HEK293 (cell line): ENCODE measurements around the gene WDFY3.

Source experiments
- BCL11B ChIP-seq: fragments of 450-650 bp; formaldehyde crosslinking; IDR thresholded peaks from 2 replicates; pipeline ENCODE4 v1.5.1; 2016; ENCODE audit warnings: low read depth, missing biosample characterization, missing genetic modification characterization
- BCL6B ChIP-seq: fragments of 450-650 bp; formaldehyde crosslinking; IDR thresholded peaks from 2 replicates; pipeline ENCODE4 v1.5.1; 2017; ENCODE audit warnings: missing biosample characterization, missing genetic modification characterization
- GLIS1 ChIP-seq: fragments of 450-650 bp; formaldehyde crosslinking; IDR thresholded peaks from 2 replicates; pipeline ENCODE4 v1.5.1; 2016; ENCODE audit warnings: missing biosample characterization, missing genetic modification characterization
- HOXD13 ChIP-seq: sonication (generic); formaldehyde crosslinking; IDR thresholded peaks from 2 replicates; pipeline ENCODE4 v1.8.0; 2022; ENCODE audit warnings: missing genetic modification reagents, borderline replicate concordance
- KLF10 ChIP-seq: fragments of 450-650 bp; IDR thresholded peaks from 2 replicates; pipeline ENCODE4 v1.5.1; 2018; ENCODE audit warnings: missing biosample characterization, mild to moderate bottlenecking, missing genetic modification characterization
- OSR2 ChIP-seq: fragments of 450-650 bp; formaldehyde crosslinking; IDR thresholded peaks from 2 replicates; pipeline ENCODE4 v1.5.1; 2016; ENCODE audit warnings: missing biosample characterization, missing genetic modification characterization
- PBX3 ChIP-seq: sonication (generic); formaldehyde crosslinking; IDR thresholded peaks from 2 replicates; pipeline ENCODE4 v1.8.1; 2022; ENCODE audit warnings: mild to moderate bottlenecking, moderate library complexity, missing genetic modification reagents
- TRIM28 ChIP-seq: IDR thresholded peaks from 2 replicates; pipeline ENCODE4 v1.6.1; 2011; ENCODE audit warnings: low read length, control low read depth, borderline replicate concordance
- ZNF10 ChIP-seq: fragments of 450-650 bp; formaldehyde crosslinking; IDR thresholded peaks from 2 replicates; pipeline ENCODE4 v1.5.1; 2017; ENCODE audit warnings: missing biosample characterization, missing genetic modification characterization
- ZNF114 ChIP-seq: fragments of 450-650 bp; formaldehyde crosslinking; IDR thresholded peaks from 2 replicates; pipeline ENCODE4 v1.5.0; 2017; ENCODE audit warnings: missing biosample characterization, missing genetic modification characterization
- ZNF169 ChIP-seq: fragments of 450-650 bp; formaldehyde crosslinking; IDR thresholded peaks from 2 replicates; pipeline ENCODE4 v1.5.1; 2016; ENCODE audit warnings: missing biosample characterization, missing genetic modification characterization
- ZNF214 ChIP-seq: fragments of 450-650 bp; formaldehyde crosslinking; IDR thresholded peaks from 2 replicates; pipeline ENCODE4 v1.5.1; 2017; ENCODE audit warnings: missing biosample characterization, mild to moderate bottlenecking, missing genetic modification characterization, borderline replicate concordance
- ZNF24 ChIP-seq: fragments of 450-650 bp; formaldehyde crosslinking; IDR thresholded peaks from 2 replicates; pipeline ENCODE4 v1.5.1; 2016; ENCODE audit warnings: missing biosample characterization, missing genetic modification characterization
- ZNF274 ChIP-seq, 2 experiments: fragments of 200-500 bp in 1 of 2; fragments of 450-650 bp in 1 of 2; sonication (Bioruptor generic) in 1 of 2; formaldehyde crosslinking in 1 of 2; IDR thresholded peaks; 2 replicates each; pipeline versions ENCODE4 v1.5.1 to v1.6.1; 2014 to 2016; ENCODE audit warnings: borderline replicate concordance in 1 of 2, inconsistent platforms in 1 of 2, low read length in 1 of 2, missing biosample characterization in 1 of 2, missing genetic modification characterization in 1 of 2
- ZNF292 ChIP-seq: fragments of 450-650 bp; formaldehyde crosslinking; IDR thresholded peaks from 2 replicates; pipeline ENCODE4 v1.5.1; 2016; ENCODE audit warnings: low read depth, missing biosample characterization, missing genetic modification characterization, borderline replicate concordance
- ZNF449 ChIP-seq: fragments of 450-650 bp; formaldehyde crosslinking; IDR thresholded peaks from 2 replicates; pipeline ENCODE4 v1.5.1; 2017; ENCODE audit warnings: missing biosample characterization, mild to moderate bottlenecking, missing genetic modification characterization, moderate library complexity
- ZNF473 ChIP-seq: fragments of 450-650 bp; formaldehyde crosslinking; IDR thresholded peaks from 2 replicates; pipeline ENCODE4 v1.5.1; 2017; ENCODE audit warnings: missing biosample characterization, missing genetic modification characterization
- ZNF48 ChIP-seq: fragments of 450-650 bp; formaldehyde crosslinking; IDR thresholded peaks from 2 replicates; pipeline ENCODE4 v1.5.1; 2016; ENCODE audit warnings: missing biosample characterization, missing genetic modification characterization
- ZNF510 ChIP-seq: fragments of 450-650 bp; formaldehyde crosslinking; IDR thresholded peaks from 2 replicates; pipeline ENCODE4 v1.5.1; 2018; ENCODE audit warnings: mild to moderate bottlenecking, missing genetic modification characterization, missing biosample characterization; ENCODE audit not compliant: insufficient replicate concordance
- ZNF544 ChIP-seq: fragments of 450-650 bp; formaldehyde crosslinking; IDR thresholded peaks from 2 replicates; pipeline ENCODE4 v1.5.0; 2017; ENCODE audit warnings: missing biosample characterization, missing genetic modification characterization
- ZNF580 ChIP-seq: fragments of 450-650 bp; formaldehyde crosslinking; IDR thresholded peaks from 2 replicates; pipeline ENCODE4 v1.5.1; 2016; ENCODE audit warnings: missing biosample characterization, missing genetic modification characterization
- ZNF596 ChIP-seq: fragments of 450-650 bp; IDR thresholded peaks from 2 replicates; pipeline ENCODE4 v1.5.0; 2018; ENCODE audit warnings: missing biosample characterization, mild to moderate bottlenecking, missing genetic modification characterization, moderate library complexity
- ZNF610 ChIP-seq: fragments of 450-650 bp; formaldehyde crosslinking; IDR thresholded peaks from 2 replicates; pipeline ENCODE4 v1.5.1; 2016; ENCODE audit warnings: missing biosample characterization, missing genetic modification characterization, borderline replicate concordance
- ZNF792 ChIP-seq: fragments of 450-650 bp; formaldehyde crosslinking; IDR thresholded peaks from 2 replicates; pipeline ENCODE4 v1.5.1; 2016; ENCODE audit warnings: missing biosample characterization, missing genetic modification characterization
- ZSCAN30 ChIP-seq: fragments of 450-650 bp; IDR thresholded peaks from 2 replicates; pipeline ENCODE4 v1.5.1; 2018; ENCODE audit warnings: missing biosample characterization, mild to moderate bottlenecking, missing genetic modification characterization, moderate library complexity
- TF ChIP-seq, protein P1 (sequence below): fragments of 450-650 bp; formaldehyde crosslinking; IDR thresholded peaks from 2 replicates; pipeline ENCODE4 v1.5.1; 2016; ENCODE audit warnings: missing biosample characterization, missing genetic modification characterization
- TF ChIP-seq, protein P2 (sequence below): fragments of 450-650 bp; formaldehyde crosslinking; optimal IDR thresholded peaks from 2 replicates; pipeline ENCODE3; 2016; ENCODE audit warnings: missing biosample characterization, mild to moderate bottlenecking, missing genetic modification characterization
- TF ChIP-seq, protein P3 (sequence below): fragments of 450-650 bp; formaldehyde crosslinking; IDR thresholded peaks from 2 replicates; pipeline ENCODE4 v1.5.1; 2016; ENCODE audit warnings: missing biosample characterization, missing genetic modification characterization
- TF ChIP-seq, protein P4 (sequence below): IDR thresholded peaks from 2 replicates; pipeline ENCODE4 v1.6.1; 2011; ENCODE audit warnings: mild to moderate bottlenecking, low read depth, low read length, borderline replicate concordance

Gene WDFY3

DNA sequence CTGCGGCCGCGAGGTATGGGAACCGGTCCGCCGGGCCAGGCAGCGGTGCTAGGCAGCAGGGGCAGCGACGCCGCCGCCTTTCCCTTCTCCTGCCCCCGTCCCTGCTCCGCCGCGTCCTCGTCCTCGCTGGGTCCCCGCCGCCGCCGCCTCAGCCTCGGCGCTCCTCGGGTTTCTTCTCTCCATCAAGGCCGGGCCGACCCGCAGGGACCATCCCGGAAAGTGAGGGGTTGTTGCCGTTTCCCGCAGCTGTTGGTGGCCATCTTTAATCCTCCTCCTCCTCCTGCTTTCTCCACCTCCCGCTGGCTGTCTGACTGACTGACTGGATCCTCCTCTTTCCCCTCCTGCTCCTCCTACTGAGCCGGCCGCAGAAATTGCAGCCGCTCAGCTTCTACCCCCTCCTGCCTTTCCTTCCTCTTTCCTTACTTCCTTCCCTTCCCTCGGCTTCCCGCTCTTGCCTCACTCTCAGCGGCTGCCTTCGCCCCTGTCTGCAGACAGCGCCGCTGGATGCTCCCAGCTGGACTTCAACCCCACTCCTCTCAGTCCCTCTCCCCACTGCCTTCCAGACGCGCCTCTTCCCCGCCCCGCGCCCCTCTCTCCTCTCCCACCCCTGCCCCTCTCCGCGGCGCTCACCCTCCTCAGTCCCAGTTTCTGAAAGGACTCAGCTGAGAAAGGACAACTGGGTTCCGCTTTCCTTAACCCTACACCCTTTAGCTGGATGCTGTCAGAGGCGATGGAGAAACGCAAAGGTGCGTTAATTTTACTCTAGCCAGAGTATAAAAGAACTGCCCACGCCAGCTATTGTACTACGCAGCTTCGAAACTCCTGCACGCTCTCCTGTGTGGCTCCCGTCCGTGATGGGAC lies at the start of gene WDFY3 (continued):
- TF ChIP-seq ZNF610 (tag by site-specific recombination) (peak; percentile 83; the same call in 1 of the 2 replicates), ZNF114 (tag by site-specific recombination) (no peak), BCL11B (tag by site-specific recombination) (no peak), BCL6B (tag by site-specific recombination) (no peak), ZNF24 (tag by site-specific recombination) (no peak; the same call in 1 of the 2 replicates), ZNF596 (tag by site-specific recombination) (no peak), KLF10 (no peak), ZNF792 (tag by site-specific recombination) (no peak), ZNF274 (IDR thresholded peaks at IDR 0.05; ENCODE audit: low read length) (no peak), ZNF274 (tag by site-specific recombination; IDR thresholded peaks at IDR 0.05; ENCODE audit: borderline replicate concordance) (no peak), ZNF510 (tag by site-specific recombination) (no peak), HOXD13 (CRISPR knock-in tag) (no peak), PBX3 (CRISPR knock-in tag) (no peak), GLIS1 (tag by site-specific recombination) (peak; percentile 77), ZSCAN30 (tag by site-specific recombination) (no peak), ZNF48 (tag by site-specific recombination) (no peak), ZNF544 (tag by site-specific recombination) (no peak), OSR2 (peak; percentile 59; the same call in 1 of the 2 replicates), ZNF10 (tag by site-specific recombination) (no peak), ZNF214 (tag by site-specific recombination) (no peak), ZNF169 (tag by site-specific recombination) (no peak), ZNF580 (tag by site-specific recombination) (no peak), ZNF449 (tag by site-specific recombination) (no peak), ZNF473 (no peak), TRIM28 (no peak), ZNF292 (tag by site-specific recombination) (no peak)
- TF ChIP-seq, protein P1, sequence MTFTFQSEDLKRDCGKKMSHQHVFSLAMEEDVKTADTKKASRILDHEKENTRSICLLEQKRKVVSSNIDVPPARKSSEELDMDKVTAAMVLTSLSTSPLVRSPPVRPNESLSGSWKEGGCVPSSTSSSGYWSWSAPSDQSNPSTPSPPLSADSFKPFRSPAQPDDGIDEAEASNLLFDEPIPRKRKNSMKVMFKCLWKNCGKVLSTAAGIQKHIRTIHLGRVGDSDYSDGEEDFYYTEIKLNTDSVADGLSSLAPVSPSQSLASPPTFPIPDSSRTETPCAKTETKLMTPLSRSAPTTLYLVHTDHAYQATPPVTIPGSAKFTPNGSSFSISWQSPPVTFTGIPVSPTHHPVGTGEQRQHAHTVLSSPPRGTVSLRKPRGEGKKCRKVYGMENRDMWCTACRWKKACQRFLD = no peak
- TF ChIP-seq, protein P2, sequence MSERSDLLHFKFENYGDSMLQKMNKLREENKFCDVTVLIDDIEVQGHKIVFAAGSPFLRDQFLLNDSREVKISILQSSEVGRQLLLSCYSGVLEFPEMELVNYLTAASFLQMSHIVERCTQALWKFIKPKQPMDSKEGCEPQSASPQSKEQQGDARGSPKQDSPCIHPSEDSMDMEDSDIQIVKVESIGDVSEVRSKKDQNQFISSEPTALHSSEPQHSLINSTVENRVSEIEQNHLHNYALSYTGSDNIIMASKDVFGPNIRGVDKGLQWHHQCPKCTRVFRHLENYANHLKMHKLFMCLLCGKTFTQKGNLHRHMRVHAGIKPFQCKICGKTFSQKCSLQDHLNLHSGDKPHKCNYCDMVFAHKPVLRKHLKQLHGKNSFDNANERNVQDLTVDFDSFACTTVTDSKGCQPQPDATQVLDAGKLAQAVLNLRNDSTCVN (tag by site-specific recombination) = peak; percentile 49
- TF ChIP-seq, protein P3, sequence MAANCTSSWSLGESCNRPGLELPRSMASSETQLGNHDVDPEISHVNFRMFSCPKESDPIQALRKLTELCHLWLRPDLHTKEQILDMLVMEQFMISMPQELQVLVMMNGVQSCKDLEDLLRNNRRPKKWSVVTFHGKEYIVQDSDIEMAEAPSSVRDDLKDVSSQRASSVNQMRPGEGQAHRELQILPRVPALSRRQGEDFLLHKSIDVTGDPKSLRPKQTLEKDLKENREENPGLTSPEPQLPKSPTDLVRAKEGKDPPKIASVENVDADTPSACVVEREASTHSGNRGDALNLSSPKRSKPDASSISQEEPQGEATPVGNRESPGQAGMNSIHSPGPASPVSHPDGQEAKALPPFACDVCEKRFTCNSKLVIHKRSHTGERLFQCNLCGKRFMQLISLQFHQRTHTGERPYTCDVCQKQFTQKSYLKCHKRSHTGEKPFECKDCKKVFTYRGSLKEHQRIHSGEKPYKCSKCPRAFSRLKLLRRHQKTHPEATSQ (tag by site-specific recombination) = no peak
- TF ChIP-seq, protein P4, sequence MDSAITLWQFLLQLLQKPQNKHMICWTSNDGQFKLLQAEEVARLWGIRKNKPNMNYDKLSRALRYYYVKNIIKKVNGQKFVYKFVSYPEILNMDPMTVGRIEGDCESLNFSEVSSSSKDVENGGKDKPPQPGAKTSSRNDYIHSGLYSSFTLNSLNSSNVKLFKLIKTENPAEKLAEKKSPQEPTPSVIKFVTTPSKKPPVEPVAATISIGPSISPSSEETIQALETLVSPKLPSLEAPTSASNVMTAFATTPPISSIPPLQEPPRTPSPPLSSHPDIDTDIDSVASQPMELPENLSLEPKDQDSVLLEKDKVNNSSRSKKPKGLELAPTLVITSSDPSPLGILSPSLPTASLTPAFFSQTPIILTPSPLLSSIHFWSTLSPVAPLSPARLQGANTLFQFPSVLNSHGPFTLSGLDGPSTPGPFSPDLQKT = no peak
